ENCODE results near the gene PRRX2. TPM values are rescaled to one million over a fixed set of nuclear protein-coding genes. Genes with fewer than 3 reads are reported as not detected.

Gene PRRX2
- polyA plus RNA-seq, 1 donor (not counting 4 experiments of a cell fraction or from before 2014, with no cell fraction given) = not detected

GRCh38 chr9:129641750-129642585 is 23.5 kb upstream of the PRRX2 start, which contains the start of gene ASB6:
TSS of gene ASB6 (minus strand) at chr9:129642151. CDS start at chr9:129641999, 152 bp downstream.
- Histone ChIP-seq H3K4me1 (ENCODE audit: control insufficient read depth, extremely low read depth, insufficient read depth, low read length) (peaks cover 30% of the 10 kb centered on the region), H3K9ac (ENCODE audit: control insufficient read depth, extremely low read depth, insufficient read depth, low read length) (peak within 1 kb of the TSS; percentile 86), H3K9me3 (ENCODE audit: control insufficient read depth, low read depth, low read length) (no peaks in the 10 kb centered on the region), H3K36me3 (ENCODE audit: control insufficient read depth in 2 of 2, extremely low read depth in 1 of 2, insufficient read depth in 2 of 2, low read length in 2 of 2) (peaks cover 24 to 29% of the 10 kb centered on the region in 2 experiments), H3K79me2 (ENCODE audit: control insufficient read depth, insufficient read depth, low read length) (peaks cover 37% of the 10 kb centered on the region), H3K27me3 (ENCODE audit: control insufficient read depth, extremely low read depth, insufficient read depth, low read length) (no peaks in the 10 kb centered on the region), H3K9me1 (ENCODE audit: control insufficient read depth, extremely low read depth, insufficient read depth, low read length) (no peaks in the 10 kb centered on the region), H3K4me2 (ENCODE audit: control insufficient read depth, extremely low read depth, insufficient read depth, low read depth, low read length) (peak within 1 kb of the TSS; percentile 100), H2AFZ (ENCODE audit: control insufficient read depth, low read length) (peak within 1 kb of the TSS; percentile 80), H3K4me3 (ENCODE audit: control insufficient read depth in 2 of 3, extremely low read depth in 1 of 3, insufficient read depth in 2 of 3, low read depth in 1 of 3, low read length in 3 of 3) (peak within 1 kb of the TSS; percentile 89 to 94 (median 90)), H4K20me1 (ENCODE audit: control insufficient read depth, extremely low read depth, insufficient read depth, low read length) (peaks cover 14% of the 10 kb centered on the region), H3K27ac (ENCODE audit: control insufficient read depth, insufficient read depth, low read length) (peak within 1 kb of the TSS; percentile 58)
- dilution Hi-C loops (cut with MboI; ENCODE audit: extremely low pct_ligation_motif_present, low sequenced_read_pairs) = no loop called here
- DNase-seq (ENCODE audit: low read depth, low spot score) (peak; percentile 52), FAIRE-seq (no peak)
- no peak for TF ChIP-seq EZH2 (IDR thresholded peaks at IDR 0.05; ENCODE audit: low read length)
- TF ChIP-seq CTCF (optimal IDR thresholded peaks at IDR 0.05 in 1 of 3, IDR thresholded peaks at IDR 0.05 in 1 of 3, conservative IDR thresholded peaks at IDR 0.05 in 1 of 3; ENCODE audit: extremely low read depth in 1 of 3, insufficient read depth in 2 of 3, low read length in 3 of 3) = peak in 2 of 3 experiments; percentile 92 to 96

- DNase-seq (ENCODE audit: low read depth, low spot score) (no peak), FAIRE-seq (no peak)
- Histone ChIP-seq H4K20me1 (ENCODE audit: control insufficient read depth, extremely low read depth, insufficient read depth, low read length) (peaks cover 14% of the 10 kb centered on the region), H3K36me3 (ENCODE audit: control insufficient read depth in 2 of 2, extremely low read depth in 1 of 2, insufficient read depth in 2 of 2, low read length in 2 of 2) (peaks cover 9 to 13% of the 10 kb centered on the region in 2 experiments), H3K79me2 (ENCODE audit: control insufficient read depth, insufficient read depth, low read length) (peaks cover 28% of the 10 kb centered on the region), H3K9ac (ENCODE audit: control insufficient read depth, extremely low read depth, insufficient read depth, low read length) (no peak overlapping the region), H3K9me3 (ENCODE audit: control insufficient read depth, low read depth, low read length) (no peaks in the 10 kb centered on the region), H3K4me3 (ENCODE audit: control insufficient read depth in 2 of 3, extremely low read depth in 1 of 3, insufficient read depth in 2 of 3, low read depth in 1 of 3, low read length in 3 of 3) (no peak overlapping the region), H2AFZ (ENCODE audit: control insufficient read depth, low read length) (peak overlapping the region; percentile 6), H3K4me2 (ENCODE audit: control insufficient read depth, extremely low read depth, insufficient read depth, low read depth, low read length) (no peak overlapping the region), H3K27me3 (ENCODE audit: control insufficient read depth, extremely low read depth, insufficient read depth, low read length) (no peaks in the 10 kb centered on the region), H3K27ac (ENCODE audit: control insufficient read depth, insufficient read depth, low read length) (no peak overlapping the region), H3K9me1 (ENCODE audit: control insufficient read depth, extremely low read depth, insufficient read depth, low read length) (no peaks in the 10 kb centered on the region), H3K4me1 (ENCODE audit: control insufficient read depth, extremely low read depth, insufficient read depth, low read length) (peaks cover 30% of the 10 kb centered on the region)
- dilution Hi-C loops (cut with MboI; ENCODE audit: extremely low pct_ligation_motif_present, low sequenced_read_pairs) = no loop called here
- no peak for TF ChIP-seq CTCF (optimal IDR thresholded peaks at IDR 0.05 in 1 of 3, IDR thresholded peaks at IDR 0.05 in 1 of 3, conservative IDR thresholded peaks at IDR 0.05 in 1 of 3; ENCODE audit: extremely low read depth in 1 of 3, insufficient read depth in 2 of 3, low read length in 3 of 3)
- TF ChIP-seq EZH2 (IDR thresholded peaks at IDR 0.05; ENCODE audit: low read length) = no peak
These were observed 21.7 kb upstream of the PRRX2 start for GRCh38 chr9:129643706-129644105.
